ENCODE measurements around the gene CD300LG. TPM values are rescaled to one million over a fixed set of nuclear protein-coding genes. Genes with fewer than 3 reads are reported as not detected.

CD300LG gene
- total and polyA plus RNA-seq, 7 donors, result 5.4 to 21.7 (median 10.9) TPM

DNA sequence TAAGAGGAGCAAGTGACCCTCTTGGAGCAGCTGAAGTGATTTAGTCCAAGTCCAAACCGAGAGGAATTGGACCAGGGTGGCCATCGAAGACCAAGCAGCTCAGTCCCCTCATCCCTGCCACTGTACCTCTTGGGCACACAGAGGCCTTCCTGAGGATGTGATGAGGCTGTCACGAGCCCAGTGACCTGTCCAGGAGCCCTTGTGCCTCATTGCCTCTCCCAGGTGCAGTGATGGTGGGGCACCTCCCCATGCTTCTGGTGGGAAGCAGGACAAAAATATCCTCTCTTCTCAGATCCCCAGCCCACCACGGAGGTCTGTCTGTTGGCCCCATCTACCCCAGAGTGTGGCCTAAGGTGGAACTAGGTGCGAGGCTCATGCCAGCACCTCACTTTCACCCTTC lies 2.7 kb upstream of the CD300LG start:
- no peak overlapping the region for H3K4me3 ChIP-seq
- DNase-seq (no peak), ATAC-seq (no peak)
- intact Hi-C loops (cut with DNase I), result no loop called here
- peaks cover 18% of the 10 kb centered on the region for H3K4me1 ChIP-seq
- H3K27ac ChIP-seq, result no peak overlapping the region
- H3K9me3 ChIP-seq, result no peaks in the 10 kb centered on the region
- 77 to 87% (median 81%) methylated on average over 5 of the region's 5 CpGs for WGBS, 3 donors
- no peaks in the 10 kb centered on the region for H3K27me3 ChIP-seq (ENCODE audit: insufficient read depth in 3 of 3, low read length in 2 of 3)
- H3K36me3 ChIP-seq (ENCODE audit: insufficient read depth in 1 of 2, low read depth in 1 of 2), result no peaks in the 10 kb centered on the region
- TF ChIP-seq, protein P1, sequence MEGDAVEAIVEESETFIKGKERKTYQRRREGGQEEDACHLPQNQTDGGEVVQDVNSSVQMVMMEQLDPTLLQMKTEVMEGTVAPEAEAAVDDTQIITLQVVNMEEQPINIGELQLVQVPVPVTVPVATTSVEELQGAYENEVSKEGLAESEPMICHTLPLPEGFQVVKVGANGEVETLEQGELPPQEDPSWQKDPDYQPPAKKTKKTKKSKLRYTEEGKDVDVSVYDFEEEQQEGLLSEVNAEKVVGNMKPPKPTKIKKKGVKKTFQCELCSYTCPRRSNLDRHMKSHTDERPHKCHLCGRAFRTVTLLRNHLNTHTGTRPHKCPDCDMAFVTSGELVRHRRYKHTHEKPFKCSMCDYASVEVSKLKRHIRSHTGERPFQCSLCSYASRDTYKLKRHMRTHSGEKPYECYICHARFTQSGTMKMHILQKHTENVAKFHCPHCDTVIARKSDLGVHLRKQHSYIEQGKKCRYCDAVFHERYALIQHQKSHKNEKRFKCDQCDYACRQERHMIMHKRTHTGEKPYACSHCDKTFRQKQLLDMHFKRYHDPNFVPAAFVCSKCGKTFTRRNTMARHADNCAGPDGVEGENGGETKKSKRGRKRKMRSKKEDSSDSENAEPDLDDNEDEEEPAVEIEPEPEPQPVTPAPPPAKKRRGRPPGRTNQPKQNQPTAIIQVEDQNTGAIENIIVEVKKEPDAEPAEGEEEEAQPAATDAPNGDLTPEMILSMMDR (IDR thresholded peaks at IDR 0.05), result no peak

DNA sequence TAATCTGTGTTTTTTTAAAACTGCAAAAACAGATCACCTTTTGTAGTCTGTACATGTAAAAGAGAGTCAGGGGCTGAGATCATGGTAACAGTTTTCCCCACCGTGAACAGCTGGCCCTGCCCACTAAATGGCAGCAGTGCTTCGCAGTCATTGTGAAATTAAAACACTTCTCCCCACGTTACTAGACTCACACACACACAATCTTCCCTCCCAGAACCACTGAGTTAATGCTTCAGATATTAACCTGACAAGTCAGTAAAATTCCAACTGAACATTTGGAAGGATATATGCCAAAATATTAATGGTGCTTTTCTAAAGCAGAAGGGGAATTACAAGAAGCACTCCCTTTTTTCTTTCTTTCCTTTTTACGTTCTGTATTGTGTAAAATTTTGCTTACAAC lies 1.2 kb upstream of the CD300LG start:
- TF ChIP-seq, protein P1 (IDR thresholded peaks at IDR 0.05), result no peak
- Histone ChIP-seq H3K36me3 (ENCODE audit: insufficient read depth in 1 of 2, low read depth in 1 of 2) (no peaks in the 10 kb centered on the region), H3K4me1 (peaks cover 12% of the 10 kb centered on the region), H3K4me3 (no peak overlapping the region), H3K27ac (peak overlapping the region; percentile 31), H3K9me3 (no peaks in the 10 kb centered on the region), H3K27me3 (ENCODE audit: insufficient read depth in 3 of 3, low read length in 2 of 3) (no peaks in the 10 kb centered on the region)
- ATAC-seq (no peak), DNase-seq (no peak)
- WGBS, 3 donors, result 58 to 75% (median 68%) methylated on average over 4 of the region's 4 CpGs
- intact Hi-C loops (cut with DNase I), result loop anchor here (5.0 kb wide), 2 partner anchors 63 to 153 kb away; partner anchors contain the start of gene CFAP97D1 (in 1 of the 2)

DNA sequence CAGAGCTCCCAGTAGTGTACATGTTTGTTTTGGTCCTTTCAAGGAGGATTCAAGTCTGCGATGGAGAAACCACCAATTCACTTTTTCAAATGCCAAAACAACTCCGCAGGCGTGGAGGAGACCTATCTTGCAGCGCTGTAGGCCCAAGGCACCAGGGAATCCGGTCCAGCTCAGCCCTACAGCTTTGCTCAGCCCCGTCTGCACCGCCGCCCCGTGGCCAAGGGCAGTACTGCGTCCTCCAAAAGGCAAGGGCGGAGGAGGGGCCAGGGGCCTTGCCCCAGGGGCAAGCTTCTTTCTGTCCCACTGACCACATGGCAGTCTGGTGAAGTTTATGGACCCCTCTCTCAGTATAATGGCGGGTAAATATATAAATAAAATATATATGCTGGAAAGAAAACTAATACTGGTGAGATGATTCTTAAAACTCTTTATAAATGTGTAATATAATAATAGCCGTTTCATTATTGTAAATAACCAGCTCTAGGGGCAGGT lies 709 bp upstream of the CD300LG start:
- peak overlapping the region; percentile 31 for H3K27ac ChIP-seq
- H3K36me3 ChIP-seq (ENCODE audit: insufficient read depth in 1 of 2, low read depth in 1 of 2), result no peaks in the 10 kb centered on the region
- TF ChIP-seq, protein P1 (IDR thresholded peaks at IDR 0.05), result peak; percentile 98
- H3K27me3 ChIP-seq (ENCODE audit: insufficient read depth in 3 of 3, low read length in 2 of 3), result no peaks in the 10 kb centered on the region
- WGBS, 3 donors, result 13 to 19% (median 15%) methylated on average over 13 of the region's 13 CpGs
- H3K4me3 ChIP-seq, result peak overlapping the region; percentile 51
- H3K4me1 ChIP-seq, result peaks cover 11% of the 10 kb centered on the region
- ATAC-seq, result peak; percentile 94 to 98 (median 96)
- no peaks in the 10 kb centered on the region for H3K9me3 ChIP-seq
- intact Hi-C loops (cut with DNase I), result loop anchor here (5.0 kb wide), 2 partner anchors 64 to 154 kb away; partner anchors contain the start of gene CFAP97D1 (in 1 of the 2)
- peak; percentile 87 to 92 for DNase-seq

DNA sequence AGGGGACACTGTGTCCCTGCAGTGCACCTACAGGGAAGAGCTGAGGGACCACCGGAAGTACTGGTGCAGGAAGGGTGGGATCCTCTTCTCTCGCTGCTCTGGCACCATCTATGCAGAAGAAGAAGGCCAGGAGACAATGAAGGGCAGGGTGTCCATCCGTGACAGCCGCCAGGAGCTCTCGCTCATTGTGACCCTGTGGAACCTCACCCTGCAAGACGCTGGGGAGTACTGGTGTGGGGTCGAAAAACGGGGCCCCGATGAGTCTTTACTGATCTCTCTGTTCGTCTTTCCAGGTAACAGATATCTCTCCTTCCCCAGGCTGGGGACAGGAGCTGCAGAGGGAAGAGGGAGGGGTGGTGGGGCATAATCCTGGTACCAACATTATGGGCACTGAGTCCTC lies 1.6 kb downstream of the CD300LG start:
- no peaks in the 10 kb centered on the region for H3K36me3 ChIP-seq (ENCODE audit: insufficient read depth in 1 of 2, low read depth in 1 of 2)
- no peak overlapping the region for H3K27ac ChIP-seq
- 82 to 90% (median 84%) methylated on average over 10 of the region's 10 CpGs for WGBS, 3 donors

More for the DNA sequence above, 1.6 kb downstream of the CD300LG start:
- no peak for ATAC-seq
- Histone ChIP-seq H3K27me3 (ENCODE audit: insufficient read depth in 3 of 3, low read length in 2 of 3) (peaks cover 0 to 3% (median 0%) of the 10 kb centered on the region in 3 donors), H3K9me3 (no peaks in the 10 kb centered on the region), H3K4me1 (peaks cover 5% of the 10 kb centered on the region), H3K4me3 (peak overlapping the region; percentile 51)
- intact Hi-C loops (cut with DNase I), result loop anchor here (5.0 kb wide), 2 partner anchors 66 to 156 kb away; partner anchors contain the start of gene CFAP97D1 (in 1 of the 2)
- TF ChIP-seq, protein P1 (IDR thresholded peaks at IDR 0.05), result no peak
- no peak for DNase-seq

Measured in psoas muscle (tissue), 8 donors.